Measurements from ENCODE around the gene MOB3A.

Gene MOB3A

GRCh38 chr19:2083174-2083854, 12.8 kb downstream of the MOB3A start:
- Histone ChIP-seq H3K9ac (ENCODE audit: low read depth, low read length) (no peak overlapping the region), H3K9me3 (ENCODE audit: control insufficient read depth, insufficient read depth, low read length) (no peaks in the 10 kb centered on the region), H3K4me3 (ENCODE audit: low read depth, low read length) (no peak overlapping the region), H3K36me3 (ENCODE audit: control insufficient read depth, insufficient read depth, low read length) (peaks cover 7% of the 10 kb centered on the region), H3K4me1 (ENCODE audit: control insufficient read depth, insufficient read depth, low read length) (no peaks in the 10 kb centered on the region), H3K27me3 (ENCODE audit: control insufficient read depth, insufficient read depth, low read length) (no peaks in the 10 kb centered on the region)

GRCh38 chr19:2081873-2082810, 14.0 kb downstream of the MOB3A start:
- H3K27me3 ChIP-seq (ENCODE audit: control insufficient read depth, insufficient read depth, low read length) = no peaks in the 10 kb centered on the region
- no peaks in the 10 kb centered on the region for H3K4me1 ChIP-seq (ENCODE audit: control insufficient read depth, insufficient read depth, low read length)
- H3K9me3 ChIP-seq (ENCODE audit: control insufficient read depth, insufficient read depth, low read length) = no peaks in the 10 kb centered on the region
- no peak overlapping the region for H3K9ac ChIP-seq (ENCODE audit: low read depth, low read length)
- H3K4me3 ChIP-seq (ENCODE audit: low read depth, low read length) = no peak overlapping the region
- peaks cover 5% of the 10 kb centered on the region for H3K36me3 ChIP-seq (ENCODE audit: control insufficient read depth, insufficient read depth, low read length)

GRCh38 chr19:2080336-2080988, 15.7 kb downstream of the MOB3A start:
- Histone ChIP-seq H3K9ac (ENCODE audit: low read depth, low read length) (no peak overlapping the region), H3K9me3 (ENCODE audit: control insufficient read depth, insufficient read depth, low read length) (no peaks in the 10 kb centered on the region), H3K27me3 (ENCODE audit: control insufficient read depth, insufficient read depth, low read length) (no peaks in the 10 kb centered on the region), H3K4me1 (ENCODE audit: control insufficient read depth, insufficient read depth, low read length) (no peaks in the 10 kb centered on the region), H3K4me3 (ENCODE audit: low read depth, low read length) (no peak overlapping the region), H3K36me3 (ENCODE audit: control insufficient read depth, insufficient read depth, low read length) (peaks cover 5% of the 10 kb centered on the region)

- Histone ChIP-seq H3K4me3 (ENCODE audit: low read depth, low read length) (no peak overlapping the region), H3K4me1 (ENCODE audit: control insufficient read depth, insufficient read depth, low read length) (no peaks in the 10 kb centered on the region), H3K36me3 (ENCODE audit: control insufficient read depth, insufficient read depth, low read length) (peaks cover 5% of the 10 kb centered on the region), H3K27me3 (ENCODE audit: control insufficient read depth, insufficient read depth, low read length) (no peaks in the 10 kb centered on the region), H3K9ac (ENCODE audit: low read depth, low read length) (no peak overlapping the region), H3K9me3 (ENCODE audit: control insufficient read depth, insufficient read depth, low read length) (no peaks in the 10 kb centered on the region)
Observed at GRCh38 chr19:2079865-2080301, 16.2 kb downstream of the MOB3A start.

- H3K4me1 ChIP-seq (ENCODE audit: control insufficient read depth, insufficient read depth, low read length) = no peaks in the 10 kb centered on the region
- H3K4me3 ChIP-seq (ENCODE audit: low read depth, low read length) = no peak overlapping the region
- peaks cover 5% of the 10 kb centered on the region for H3K36me3 ChIP-seq (ENCODE audit: control insufficient read depth, insufficient read depth, low read length)
- H3K9ac ChIP-seq (ENCODE audit: low read depth, low read length) = no peak overlapping the region
- H3K9me3 ChIP-seq (ENCODE audit: control insufficient read depth, insufficient read depth, low read length) = no peaks in the 10 kb centered on the region
- H3K27me3 ChIP-seq (ENCODE audit: control insufficient read depth, insufficient read depth, low read length) = no peaks in the 10 kb centered on the region
Observed at GRCh38 chr19:2079076-2079864, 16.9 kb downstream of the MOB3A start.

- Histone ChIP-seq H3K36me3 (ENCODE audit: control insufficient read depth, insufficient read depth, low read length) (peaks cover 5% of the 10 kb centered on the region), H3K9ac (ENCODE audit: low read depth, low read length) (no peak overlapping the region), H3K4me1 (ENCODE audit: control insufficient read depth, insufficient read depth, low read length) (no peaks in the 10 kb centered on the region), H3K27me3 (ENCODE audit: control insufficient read depth, insufficient read depth, low read length) (no peaks in the 10 kb centered on the region), H3K4me3 (ENCODE audit: low read depth, low read length) (no peak overlapping the region), H3K9me3 (ENCODE audit: control insufficient read depth, insufficient read depth, low read length) (no peaks in the 10 kb centered on the region)
Observed at GRCh38 chr19:2077833-2078619, 18.1 kb downstream of the MOB3A start.

- H3K9me3 ChIP-seq (ENCODE audit: control insufficient read depth, insufficient read depth, low read length) = no peaks in the 10 kb centered on the region
- H3K4me1 ChIP-seq (ENCODE audit: control insufficient read depth, insufficient read depth, low read length) = no peaks in the 10 kb centered on the region
- peaks cover 5% of the 10 kb centered on the region for H3K36me3 ChIP-seq (ENCODE audit: control insufficient read depth, insufficient read depth, low read length)
- H3K9ac ChIP-seq (ENCODE audit: low read depth, low read length) = no peak overlapping the region
- no peaks in the 10 kb centered on the region for H3K27me3 ChIP-seq (ENCODE audit: control insufficient read depth, insufficient read depth, low read length)
- H3K4me3 ChIP-seq (ENCODE audit: low read depth, low read length) = no peak overlapping the region
Observed at GRCh38 chr19:2077398-2077797, 18.7 kb downstream of the MOB3A start.

GRCh38 chr19:2076526-2076944, 19.6 kb downstream of the MOB3A start:
- H3K9me3 ChIP-seq (ENCODE audit: control insufficient read depth, insufficient read depth, low read length) = no peaks in the 10 kb centered on the region
- no peaks in the 10 kb centered on the region for H3K27me3 ChIP-seq (ENCODE audit: control insufficient read depth, insufficient read depth, low read length)
- H3K4me3 ChIP-seq (ENCODE audit: low read depth, low read length) = no peak overlapping the region
- H3K4me1 ChIP-seq (ENCODE audit: control insufficient read depth, insufficient read depth, low read length) = no peaks in the 10 kb centered on the region
- H3K36me3 ChIP-seq (ENCODE audit: control insufficient read depth, insufficient read depth, low read length) = peaks cover 5% of the 10 kb centered on the region
- H3K9ac ChIP-seq (ENCODE audit: low read depth, low read length) = no peak overlapping the region

- Histone ChIP-seq H3K4me1 (ENCODE audit: control insufficient read depth, insufficient read depth, low read length) (no peaks in the 10 kb centered on the region), H3K27me3 (ENCODE audit: control insufficient read depth, insufficient read depth, low read length) (no peaks in the 10 kb centered on the region), H3K9me3 (ENCODE audit: control insufficient read depth, insufficient read depth, low read length) (no peaks in the 10 kb centered on the region), H3K4me3 (ENCODE audit: low read depth, low read length) (no peak overlapping the region), H3K9ac (ENCODE audit: low read depth, low read length) (no peak overlapping the region), H3K36me3 (ENCODE audit: control insufficient read depth, insufficient read depth, low read length) (peaks cover 2% of the 10 kb centered on the region)
Observed at GRCh38 chr19:2072757-2073551, 23.2 kb downstream of the MOB3A start.

GRCh38 chr19:2070986-2071673, 25.0 kb downstream of the MOB3A start:
- Histone ChIP-seq H3K36me3 (ENCODE audit: control insufficient read depth, insufficient read depth, low read length) (peaks cover 2% of the 10 kb centered on the region), H3K9ac (ENCODE audit: low read depth, low read length) (no peak overlapping the region), H3K27me3 (ENCODE audit: control insufficient read depth, insufficient read depth, low read length) (no peaks in the 10 kb centered on the region)

More at GRCh38 chr19:2070986-2071673, 25.0 kb downstream of the MOB3A start:
- H3K4me3 ChIP-seq (ENCODE audit: low read depth, low read length) = no peak overlapping the region
- no peaks in the 10 kb centered on the region for H3K9me3 ChIP-seq (ENCODE audit: control insufficient read depth, insufficient read depth, low read length)
- no peaks in the 10 kb centered on the region for H3K4me1 ChIP-seq (ENCODE audit: control insufficient read depth, insufficient read depth, low read length)

All from iPS-15b (cell line).